GM19351 (cell line): ENCODE results near the gene NCKAP5L.
"Not testable (repeated sequence)": the region's sequence is repeated elsewhere in the genome, so short reads cannot be mapped to it uniquely, and the experiment has no call there.

ENCODE experiments used
- ATAC-seq: cut with Tn5 transposase; IDR thresholded peaks from one replicate; pipeline ENCODE4 v1.9.1; 2021; ENCODE audit warnings: mild to moderate bottlenecking, moderate library complexity; ENCODE audit not compliant: unreplicated experiment

Gene NCKAP5L

GRCh38 chr12:49828133-49829091 lies at the start of gene NCKAP5L:
NCKAP5L (minus strand) TSS chr12:49828413; CDS start chr12:49804044, 24,369 bp downstream.
- ATAC-seq: peak; percentile 85

- no peak for ATAC-seq
These were observed 48.9 kb upstream of the NCKAP5L start for GRCh38 chr12:49877066-49877465.

- no peak for ATAC-seq
These were observed 47.9 kb upstream of the NCKAP5L start for GRCh38 chr12:49876070-49876469.

- ATAC-seq: no peak
These were observed 47.0 kb upstream of the NCKAP5L start for GRCh38 chr12:49875115-49875720.

- ATAC-seq: no peak
These were observed 46.1 kb upstream of the NCKAP5L start for GRCh38 chr12:49874142-49874897.

GRCh38 chr12:49873361-49873934 lies 45.2 kb upstream of the NCKAP5L start:
- no peak for ATAC-seq

- ATAC-seq: no peak
These were observed 44.6 kb upstream of the NCKAP5L start for GRCh38 chr12:49872781-49873181.

- no peak for ATAC-seq
These were observed 44.2 kb upstream of the NCKAP5L start for GRCh38 chr12:49872381-49872780.

GRCh38 chr12:49871811-49872251 lies 43.6 kb upstream of the NCKAP5L start:
- ATAC-seq: not testable (repeated sequence)

GRCh38 chr12:49871263-49871561 lies 43.0 kb upstream of the NCKAP5L start:
- ATAC-seq: no peak

- ATAC-seq: no peak
These were observed 42.5 kb upstream of the NCKAP5L start for GRCh38 chr12:49870501-49871262.

GRCh38 chr12:49869816-49870500 lies 41.7 kb upstream of the NCKAP5L start:
- ATAC-seq: no peak

GRCh38 chr12:49868952-49869815 lies 41.0 kb upstream of the NCKAP5L start:
- ATAC-seq: no peak

- no peak for ATAC-seq
These were observed 40.2 kb upstream of the NCKAP5L start for GRCh38 chr12:49868449-49868848.

- no peak for ATAC-seq
These were observed 39.5 kb upstream of the NCKAP5L start for GRCh38 chr12:49867570-49868341.

GRCh38 chr12:49866859-49867569 lies 38.8 kb upstream of the NCKAP5L start:
- no peak for ATAC-seq

GRCh38 chr12:49865782-49866135 lies 37.5 kb upstream of the NCKAP5L start:
- no peak for ATAC-seq
